Thyroid gland (tissue), 4 donors: ENCODE results near the gene TGM4. TPM values are rescaled to one million over a fixed set of nuclear protein-coding genes. Genes with fewer than 3 reads are reported as not detected.

ENCODE experiments used
- DNase-seq, 2 donors: peaks; one replicate each; pipeline ENCODE4 v3.0.0-alpha.2; 2019
- H3K27ac ChIP-seq, 3 donors: fragments of 200-600 bp; sonication (generic); 1 replicate in 2 of 3; 2 replicates in 1 of 3; pipeline ENCODE4 v1.5.1; 2016 to 2019; ENCODE audit warnings: mild to moderate bottlenecking in 1 of 3, moderate library complexity in 1 of 3
- H3K27me3 ChIP-seq: fragments of 200-600 bp; sonication (generic); one replicate; pipeline ENCODE4 v1.5.1; 2019
- H3K36me3 ChIP-seq, 2 donors: fragments of 200-600 bp; sonication (generic); one replicate each; pipeline ENCODE4 v1.5.1; 2016 to 2019
- H3K4me1 ChIP-seq, 2 donors: fragments of 200-600 bp; sonication (generic); one replicate each; pipeline ENCODE4 v1.5.1; 2017 to 2019
- H3K4me3 ChIP-seq, 3 donors: fragments of 200-600 bp; sonication (generic); replicated peaks in 1 of 3; 1 replicate in 2 of 3; 2 replicates in 1 of 3; pipeline ENCODE4 v1.5.1; 2016; ENCODE audit warnings: mild to moderate bottlenecking in 1 of 3
- H3K9me3 ChIP-seq: fragments of 200-600 bp; sonication (generic); one replicate; pipeline ENCODE4 v1.5.1; 2017
- CTCF ChIP-seq, 6 experiments: fragments of 200-600 bp in 3 of 6; fragments of 450-650 bp in 3 of 6; sonication (generic) in 3 of 6; IDR thresholded peaks; one replicate each; pipeline ENCODE4 v1.5.1; 2016 to 2019; ENCODE audit warnings: antibody characterized with exemption in 6 of 6, mild to moderate bottlenecking in 2 of 6, inconsistent platforms in 1 of 6, moderate library complexity in 1 of 6
- POLR2A ChIP-seq, 2 donors: fragments of 450-650 bp; IDR thresholded peaks; one replicate each; pipeline ENCODE4 v1.6.1; 2017; ENCODE audit warnings: antibody characterized with exemption in 2 of 2, mild to moderate bottlenecking in 2 of 2, moderate library complexity in 1 of 2
- WGBS, 2 donors: methylation state at CpG; one replicate each; pipeline ENCODE4 v1.1.5; 2017; 5-methylcytosine and 5-hydroxymethylcytosine counted together
- intact Hi-C: fragments of 100-400 bp; cut with DNase I; formaldehyde crosslinking; loops from one replicate; pipeline ENCODE4 v1.15.1; 2023
- total RNA-seq, 4 donors: library from RNA; depleted of rRNA; stranded (reverse); fragments of >200 nt; gene quantifications; one replicate each; pipeline ENCODE4 v1.2.3, GENCODE V29; 2016

Gene TGM4
- total RNA-seq, 4 donors from 2014 or later = 0.13 to 0.33 TPM; not detected in 2

- Histone ChIP-seq H3K36me3 (no peaks in the 10 kb centered on the region), H3K4me3 (no peak overlapping the region), H3K27me3 (no peaks in the 10 kb centered on the region), H3K9me3 (no peaks in the 10 kb centered on the region), H3K27ac (no peak overlapping the region), H3K4me1 (peaks cover 6 to 12% of the 10 kb centered on the region in 2 donors)
- DNase-seq = no peak
- TF ChIP-seq POLR2A (IDR thresholded peaks at IDR 0.05) = no peak
- no peak for TF ChIP-seq CTCF (IDR thresholded peaks at IDR 0.05)
- 87 to 93% methylated on average over 7 of the region's 7 CpGs for WGBS, 2 donors
- intact Hi-C loops = no loop called here
Measured at GRCh38 chr3:44865272-44866035, 9.0 kb upstream of the TGM4 start.

- WGBS, 2 donors = 97 to 99% methylated on average over 7 of the region's 7 CpGs
Measured at GRCh38 chr3:44867421-44868111, 6.8 kb upstream of the TGM4 start.

GRCh38 chr3:44870375-44871061 lies 3.9 kb upstream of the TGM4 start:
- 52 to 53% methylated on average over 8 of the region's 8 CpGs for WGBS, 2 donors
- no peak overlapping the region for H3K4me3 ChIP-seq
- peaks cover 0 to 6% of the 10 kb centered on the region in 2 donors for H3K4me1 ChIP-seq
- peak; percentile 78 to 85 for DNase-seq
- TF ChIP-seq POLR2A (IDR thresholded peaks at IDR 0.05) (no peak), CTCF (IDR thresholded peaks at IDR 0.05) (no peak)
- no peak overlapping the region for H3K27ac ChIP-seq
- no peaks in the 10 kb centered on the region for H3K36me3 ChIP-seq
- intact Hi-C loops = no loop called here
- H3K27me3 ChIP-seq = no peaks in the 10 kb centered on the region
- no peaks in the 10 kb centered on the region for H3K9me3 ChIP-seq

More at GRCh38 chr3:44867421-44868111, 6.8 kb upstream of the TGM4 start:
- H3K4me1 ChIP-seq = peaks cover 3 to 11% of the 10 kb centered on the region in 2 donors
- no peak for DNase-seq
- intact Hi-C loops = no loop called here
- H3K36me3 ChIP-seq = no peaks in the 10 kb centered on the region
- H3K27ac ChIP-seq = no peak overlapping the region
- no peaks in the 10 kb centered on the region for H3K27me3 ChIP-seq
- H3K4me3 ChIP-seq = no peak overlapping the region
- no peak for TF ChIP-seq POLR2A (IDR thresholded peaks at IDR 0.05)
- TF ChIP-seq CTCF (IDR thresholded peaks at IDR 0.05) = no peak
- no peaks in the 10 kb centered on the region for H3K9me3 ChIP-seq

GRCh38 chr3:44875596-44875995 lies 1.2 kb downstream of the TGM4 start:
- no peak for TF ChIP-seq CTCF (IDR thresholded peaks at IDR 0.05)
- TF ChIP-seq POLR2A (IDR thresholded peaks at IDR 0.05) = no peak
- Histone ChIP-seq H3K9me3 (no peaks in the 10 kb centered on the region), H3K4me1 (peaks cover 0 to 6% of the 10 kb centered on the region in 2 donors), H3K27me3 (no peaks in the 10 kb centered on the region), H3K4me3 (no peak overlapping the region), H3K36me3 (no peaks in the 10 kb centered on the region), H3K27ac (no peak overlapping the region)
- DNase-seq = no peak
- 95 to 100% methylated on average over 2 of the region's 3 CpGs for WGBS, 2 donors
- intact Hi-C loops = no loop called here
